Right hindlimb (tissue), 1 donor: ENCODE data around the gene NPY5R.

Source experiments
- DNase-seq: peaks from one replicate; pipeline ENCODE4 v3.0.0-alpha.2; 2018

The NPY5R gene

DNA sequence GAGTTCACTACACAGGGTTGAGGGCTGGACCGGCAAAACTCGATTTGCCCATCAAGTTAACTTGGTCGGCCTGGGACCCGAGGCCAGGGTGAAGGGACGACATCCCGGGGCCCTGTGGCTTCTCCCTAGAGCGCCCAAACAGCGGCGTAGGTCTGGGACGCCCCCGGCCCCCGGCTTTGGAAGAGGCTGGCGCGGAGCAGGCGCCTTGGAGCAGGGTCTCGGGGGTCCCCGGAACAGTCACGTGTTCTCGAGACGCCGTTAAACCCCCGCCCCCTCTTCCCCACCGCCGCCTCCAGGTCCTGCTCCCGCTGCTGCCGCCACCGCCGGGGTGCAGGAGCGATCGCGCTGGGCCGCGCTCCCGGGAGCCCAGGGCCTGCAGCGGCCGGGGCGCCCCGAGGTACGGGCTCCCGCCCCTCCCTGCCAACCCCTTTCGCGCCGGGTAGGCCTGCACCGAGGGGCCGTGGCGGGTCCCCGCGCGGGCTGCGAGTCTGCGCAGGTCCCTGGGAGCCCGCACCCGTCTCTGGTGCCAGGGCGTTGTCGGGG is at the start of gene NPY5R:
Gene NPY5R, plus strand, starts transcription at position 289 of the 543 bp plus-strand sequence. CDS start 6,382 bp downstream, outside the sequence.
- DNase-seq = no peak

DNA sequence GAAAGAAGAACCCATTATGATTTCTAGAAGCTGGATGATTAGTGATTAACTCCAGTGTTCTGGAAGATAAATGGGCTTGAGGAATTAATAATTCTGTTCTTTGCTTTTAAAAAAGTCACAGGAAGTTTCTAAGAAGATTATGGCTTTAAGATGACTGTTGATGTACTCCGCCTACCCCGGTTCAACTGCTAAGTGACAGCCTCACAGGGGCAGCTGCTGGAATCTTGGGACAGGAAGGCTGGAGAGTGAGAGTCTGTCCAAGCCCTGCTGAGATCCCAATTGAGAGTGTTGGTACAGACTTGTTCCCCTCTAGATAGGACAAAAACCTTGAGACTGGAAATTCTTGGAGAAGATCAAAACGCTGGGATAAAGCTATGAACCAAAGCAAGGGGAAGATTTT is 48.6 kb upstream of the NPY5R start:
- DNase-seq = no peak

GRCh38 chr4:163300445-163300844 is 43.2 kb upstream of the NPY5R start:
- DNase-seq = no peak

- no peak for DNase-seq
Observed at GRCh38 chr4:163303069-163303468, 40.6 kb upstream of the NPY5R start.

DNA sequence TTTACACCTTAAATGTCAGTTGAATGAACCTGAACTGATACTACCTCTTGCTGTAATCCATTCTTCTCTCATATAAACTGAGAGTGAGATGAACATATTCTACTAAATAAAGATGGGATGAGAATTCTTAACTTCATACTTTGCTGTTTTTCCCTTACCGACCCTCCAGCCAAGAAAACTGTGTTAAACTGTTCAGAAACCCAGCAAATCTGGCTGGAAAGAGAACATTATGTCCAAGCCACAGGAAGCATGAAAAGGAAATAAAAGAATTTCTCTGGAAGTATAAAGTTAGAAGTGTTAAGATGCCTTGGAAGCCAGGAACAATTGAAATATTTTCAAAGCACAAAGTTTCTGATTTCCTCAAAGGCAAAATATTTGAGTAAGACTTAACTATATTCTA is 34.2 kb upstream of the NPY5R start:
- DNase-seq = no peak

- no peak for DNase-seq
Observed at GRCh38 chr4:163317110-163317509, 26.6 kb upstream of the NPY5R start.

- peak; percentile 39 for DNase-seq
Observed at GRCh38 chr4:163330916-163331628, 12.6 kb upstream of the NPY5R start.

GRCh38 chr4:163331629-163332376 is 11.9 kb upstream of the NPY5R start:
- peak; percentile 63 for DNase-seq

DNA sequence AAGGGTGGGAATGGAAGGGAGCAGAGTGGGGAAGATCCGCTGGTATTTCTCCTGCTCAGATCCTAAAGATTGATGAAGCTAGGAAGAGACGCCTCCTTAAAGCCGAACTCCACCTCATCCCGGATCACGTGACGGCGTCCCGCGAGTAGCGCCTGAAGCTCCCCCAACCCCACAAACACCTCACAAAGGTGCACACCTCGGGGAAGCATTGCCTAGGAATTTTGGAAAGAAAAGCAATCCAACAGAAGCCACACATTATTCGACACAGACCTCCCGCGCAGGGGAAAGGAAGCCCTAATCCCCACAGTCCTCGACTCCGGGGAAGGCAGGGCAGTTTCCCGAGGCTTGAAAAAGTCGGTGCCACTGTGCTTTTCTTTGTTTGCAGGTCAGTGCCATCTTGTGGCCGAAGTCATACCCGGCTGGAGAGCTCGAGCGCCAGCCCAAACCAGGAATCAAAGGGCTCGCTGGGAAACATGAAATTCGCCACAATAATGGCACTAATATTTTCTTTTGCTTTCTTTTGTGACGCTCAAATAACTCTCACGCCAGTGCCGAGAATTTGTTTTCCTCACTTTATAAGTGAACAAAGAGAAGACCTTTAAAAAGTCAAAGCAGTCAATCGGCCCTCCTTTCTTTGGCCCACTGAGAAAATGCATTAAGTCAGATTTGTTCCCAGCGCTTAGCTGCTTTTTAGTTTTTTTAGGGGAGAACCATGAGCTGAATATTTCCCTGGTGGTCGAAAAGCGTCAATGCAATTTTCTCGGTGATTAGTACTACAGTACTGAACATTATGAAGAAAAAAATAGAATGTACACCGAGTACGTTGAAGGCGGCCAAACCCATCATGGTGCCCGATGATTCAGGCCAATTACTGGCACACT is 10.9 kb upstream of the NPY5R start, which contains the start of gene NPY1R:
Gene NPY1R, minus strand, starts transcription at position 71 of the 881 bp plus-strand sequence. CDS start 6,042 bp downstream, outside the sequence.
- DNase-seq = peak; percentile 89

- DNase-seq = no peak
Observed at GRCh38 chr4:163335384-163335783, 8.3 kb upstream of the NPY5R start.

DNA sequence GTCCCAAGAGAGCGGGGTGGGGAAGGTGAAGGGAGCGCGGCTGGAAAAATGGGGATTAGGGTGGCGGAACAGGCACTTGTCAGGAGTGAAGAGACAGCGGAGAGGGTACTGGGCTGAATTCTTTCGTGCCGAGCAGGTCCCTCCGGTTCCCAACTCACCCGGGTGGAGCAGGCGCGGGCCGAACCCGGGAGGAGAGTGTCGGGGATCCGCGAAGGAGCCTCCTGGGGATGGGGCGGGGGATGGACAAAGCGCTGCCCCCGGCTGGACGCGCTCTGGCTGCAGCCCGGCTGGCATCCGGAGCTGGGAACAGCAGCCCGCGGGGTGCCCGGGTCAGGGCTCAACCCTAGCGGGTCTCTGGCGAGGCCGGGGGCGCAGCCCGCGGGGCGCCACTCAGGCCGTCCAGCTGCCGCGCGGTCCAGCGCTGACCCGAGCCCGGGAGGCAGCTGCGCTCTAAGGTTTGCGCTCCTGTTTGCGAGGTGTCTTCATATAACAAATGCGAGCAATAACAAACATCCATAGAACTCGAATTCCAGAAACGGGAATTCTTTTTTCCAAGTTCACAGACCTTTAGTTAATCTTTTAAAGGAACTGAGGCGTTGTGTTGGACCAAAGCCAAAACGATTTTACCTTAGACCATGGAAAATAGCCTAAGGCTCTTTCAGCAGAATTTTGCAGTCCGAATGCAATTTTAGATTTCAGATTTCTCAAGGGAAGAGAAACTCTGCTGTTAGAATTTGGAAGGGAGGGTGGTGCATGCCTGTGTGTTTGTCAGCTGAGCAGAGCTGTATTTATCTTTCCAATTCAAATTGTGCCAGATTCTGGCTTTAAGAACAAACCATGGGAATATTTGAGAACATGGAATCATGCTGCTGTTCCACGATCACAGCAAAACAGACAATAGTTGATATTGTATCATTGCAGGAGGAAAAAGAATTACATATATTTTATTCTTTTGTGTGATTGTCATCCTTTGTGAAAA is 744 bp downstream of the NPY5R start:
- DNase-seq = peak; percentile 28

DNA sequence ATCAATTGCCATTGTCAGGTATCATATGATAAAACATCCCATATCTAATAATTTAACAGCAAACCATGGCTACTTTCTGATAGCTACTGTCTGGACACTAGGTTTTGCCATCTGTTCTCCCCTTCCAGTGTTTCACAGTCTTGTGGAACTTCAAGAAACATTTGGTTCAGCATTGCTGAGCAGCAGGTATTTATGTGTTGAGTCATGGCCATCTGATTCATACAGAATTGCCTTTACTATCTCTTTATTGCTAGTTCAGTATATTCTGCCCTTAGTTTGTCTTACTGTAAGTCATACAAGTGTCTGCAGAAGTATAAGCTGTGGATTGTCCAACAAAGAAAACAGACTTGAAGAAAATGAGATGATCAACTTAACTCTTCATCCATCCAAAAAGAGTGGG is 7.0 kb downstream of the NPY5R start:
- no peak for DNase-seq

DNA sequence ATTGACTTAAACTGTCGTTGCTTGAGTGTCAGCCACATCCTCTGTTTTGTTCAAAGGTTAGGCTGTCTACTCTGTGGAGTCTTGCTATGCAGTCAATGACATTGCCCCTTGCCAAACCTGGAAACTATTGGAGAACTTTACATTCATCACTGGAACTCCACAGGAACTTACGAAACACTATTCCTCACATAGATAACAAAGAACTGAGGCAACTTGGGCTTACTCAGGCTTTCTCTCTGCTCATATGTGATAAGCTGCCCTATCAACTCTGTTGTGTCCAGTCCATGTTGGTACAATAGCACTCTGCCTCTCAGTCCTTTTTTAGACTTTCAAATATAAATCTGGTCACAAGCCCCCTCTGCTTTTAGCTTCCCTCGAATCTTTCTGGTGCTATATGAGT is 9.4 kb downstream of the NPY5R start:
- DNase-seq = no peak

- DNase-seq = no peak
Observed at GRCh38 chr4:163356104-163356503, 12.4 kb downstream of the NPY5R start.

GRCh38 chr4:163367651-163368050 is 24.0 kb downstream of the NPY5R start:
- DNase-seq = no peak

DNA sequence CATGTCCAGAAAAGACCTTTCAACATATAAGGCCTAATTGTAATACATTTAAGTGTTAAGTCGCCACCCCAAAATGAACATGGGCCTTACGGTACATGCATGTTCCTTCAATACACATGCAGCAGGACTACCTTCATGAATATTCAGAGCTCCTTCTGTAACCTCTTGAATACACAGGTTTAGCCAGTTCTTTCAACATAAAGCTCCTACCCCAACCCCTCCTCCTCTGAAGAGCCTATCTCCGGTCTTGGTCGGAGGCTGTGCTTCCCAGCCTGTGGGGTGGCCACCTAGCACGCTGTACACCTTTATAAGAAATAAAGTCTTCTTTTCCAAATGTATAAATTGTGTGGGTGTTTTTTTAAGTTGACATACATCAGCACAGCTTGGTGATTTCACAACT is 28.3 kb downstream of the NPY5R start:
- no peak for DNase-seq

DNA sequence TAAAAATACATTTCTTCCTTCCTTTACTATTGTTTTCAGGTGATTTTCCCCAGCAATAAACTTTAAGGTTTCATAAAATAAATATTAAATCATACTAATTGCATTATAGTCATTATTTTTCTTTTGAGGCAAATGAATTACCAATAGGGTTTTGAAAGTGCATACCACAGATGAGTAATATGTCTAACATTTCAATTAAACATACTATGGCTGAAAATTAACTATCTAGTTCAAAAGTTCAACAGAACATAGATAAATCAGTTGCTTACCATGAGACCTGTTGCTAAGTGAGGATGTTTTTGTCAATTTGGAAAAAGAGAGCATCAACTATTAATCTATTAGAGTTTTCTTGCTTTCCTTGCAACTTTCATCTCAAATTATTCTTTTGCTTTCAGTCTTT is 35.0 kb downstream of the NPY5R start:
- DNase-seq = no peak

GRCh38 chr4:163380703-163381102 is 37.0 kb downstream of the NPY5R start:
- no peak for DNase-seq

DNA sequence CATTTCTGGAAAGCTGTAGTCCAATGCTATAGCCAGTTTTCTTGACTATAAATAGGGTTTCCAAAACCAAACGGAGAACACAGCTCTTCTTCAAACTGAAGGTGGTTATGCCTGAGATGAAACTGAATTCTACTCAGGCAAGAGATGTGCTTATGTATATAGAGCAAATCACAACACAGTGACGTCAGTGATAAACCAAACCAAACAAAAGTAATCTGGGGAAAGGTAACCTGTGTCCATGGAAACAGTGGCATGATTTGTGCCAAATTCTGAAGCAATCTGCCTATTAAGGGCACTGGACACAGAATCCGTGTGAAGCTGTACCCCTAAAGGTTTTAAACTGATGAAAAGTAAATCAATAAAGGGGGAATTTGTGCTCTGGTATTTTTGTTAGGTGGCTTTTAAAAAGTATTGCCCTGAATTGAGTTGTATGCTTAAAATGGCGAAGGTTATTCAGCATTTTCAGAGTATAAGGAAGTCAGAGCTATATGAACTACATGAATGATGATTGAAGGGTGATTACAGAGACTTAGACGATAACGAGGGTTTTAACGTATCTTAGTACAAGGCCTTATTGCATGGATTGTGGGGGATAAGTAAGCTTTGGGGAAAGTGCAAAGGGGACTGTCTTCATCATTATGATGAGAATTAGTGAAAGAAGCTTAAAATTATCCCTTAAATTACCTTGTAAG is 38.6 kb downstream of the NPY5R start:
- DNase-seq = no peak

DNA sequence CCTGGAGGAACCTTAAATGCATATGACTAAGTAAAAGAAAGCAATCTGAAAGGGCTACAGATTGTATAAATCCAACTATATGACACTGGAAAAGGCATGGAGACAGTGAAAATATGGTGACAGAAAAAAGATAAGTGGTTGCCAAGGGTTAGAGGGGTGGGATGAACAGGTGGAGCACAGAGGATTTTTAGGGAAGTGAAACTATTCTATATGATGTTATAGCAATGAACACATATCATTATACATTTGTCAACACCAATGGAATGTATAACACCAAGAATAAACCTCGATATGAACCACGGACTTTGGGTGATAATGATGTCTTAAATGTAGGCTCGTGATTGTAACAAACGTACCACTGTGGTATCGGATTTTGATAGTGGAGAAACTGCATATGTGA is 40.7 kb downstream of the NPY5R start:
- no peak for DNase-seq

GRCh38 chr4:163384926-163385325 is 41.2 kb downstream of the NPY5R start:
- DNase-seq = no peak
